Stimulated activated CD4-positive, alpha-beta T cell treated with anti-CD3 and anti-CD28 coated beads, Interleukin-12 subunit alpha, Interleukin-12 subunit beta, amount 100 ng/mL, for 48 hours (primary cell): ENCODE data around the gene EPX.
"Not testable (repeated sequence)": the region's sequence is repeated elsewhere in the genome, so short reads cannot be mapped to it uniquely, and the experiment has no call there.

Experiments
- DNase-seq, 3 donors: peaks; one replicate each; pipeline ENCODE4 v3.0.0-alpha.2; 2020; ENCODE audit warnings: low read depth in 2 of 3, low spot score in 1 of 3

Gene EPX

GRCh38 chr17:58192612-58193011 is at the start of gene EPX:
Gene EPX, plus strand, starts transcription at chr17:58192726. Its CDS starts 121 bp downstream, at chr17:58192847.
- DNase-seq, result no peak

GRCh38 chr17:58143335-58143734 is 49.2 kb upstream of the EPX start:
- DNase-seq, result not testable (repeated sequence)

- DNase-seq, result no peak
These were observed 47.7 kb upstream of the EPX start for GRCh38 chr17:58144801-58145200.

GRCh38 chr17:58147930-58148434 is 44.5 kb upstream of the EPX start, which contains the start of gene OR4D1:
Gene OR4D1, plus strand, starts transcription at chr17:58148384. Its CDS starts 6,770 bp downstream, at chr17:58155154.
- no peak for DNase-seq

GRCh38 chr17:58148609-58149008 is 43.9 kb upstream of the EPX start:
- no peak for DNase-seq

GRCh38 chr17:58150394-58150793 is 42.1 kb upstream of the EPX start:
- DNase-seq, result no peak

- DNase-seq, result peak in 2 of 3 donors; percentile 8
These were observed 39.5 kb upstream of the EPX start for GRCh38 chr17:58153046-58153445.

GRCh38 chr17:58153671-58154070 is 38.9 kb upstream of the EPX start:
- DNase-seq, result no peak

GRCh38 chr17:58156839-58157803 is 35.4 kb upstream of the EPX start:
- peak; percentile 39 to 59 (median 50) for DNase-seq

GRCh38 chr17:58158181-58158580 is 34.3 kb upstream of the EPX start:
- DNase-seq, result no peak

GRCh38 chr17:58161566-58161965 is 31.0 kb upstream of the EPX start:
- DNase-seq, result no peak

GRCh38 chr17:58165981-58166380 is 26.5 kb upstream of the EPX start:
- no peak for DNase-seq

- DNase-seq, result no peak
These were observed 25.8 kb upstream of the EPX start, which contains the start of gene OR4D2 for GRCh38 chr17:58166682-58167081. Gene OR4D2, plus strand, starts transcription at chr17:58166982. Its CDS starts 2,674 bp downstream, at chr17:58169656.

GRCh38 chr17:58170622-58171021 is 21.9 kb upstream of the EPX start:
- DNase-seq, result no peak

- peak in 1 of 3 donors; percentile 18 for DNase-seq
These were observed 20.0 kb upstream of the EPX start for GRCh38 chr17:58172369-58173071.

- DNase-seq, result no peak
These were observed 17.7 kb upstream of the EPX start for GRCh38 chr17:58174871-58175270.

- no peak for DNase-seq
These were observed 16.3 kb upstream of the EPX start for GRCh38 chr17:58176200-58176599.

GRCh38 chr17:58181796-58182195 is 10.7 kb upstream of the EPX start:
- no peak for DNase-seq

- no peak for DNase-seq
These were observed 9.0 kb upstream of the EPX start for GRCh38 chr17:58183514-58183913.

GRCh38 chr17:58184308-58184985 is 8.1 kb upstream of the EPX start:
- DNase-seq, result no peak
